NCI-H69 (cell line): ENCODE results near the gene PPFIBP2.

Experiments
- DNase-seq: peaks from one replicate; lab custom pipeline; 2025; lab: John Stamatoyannopoulos, UW

Gene PPFIBP2

DNA sequence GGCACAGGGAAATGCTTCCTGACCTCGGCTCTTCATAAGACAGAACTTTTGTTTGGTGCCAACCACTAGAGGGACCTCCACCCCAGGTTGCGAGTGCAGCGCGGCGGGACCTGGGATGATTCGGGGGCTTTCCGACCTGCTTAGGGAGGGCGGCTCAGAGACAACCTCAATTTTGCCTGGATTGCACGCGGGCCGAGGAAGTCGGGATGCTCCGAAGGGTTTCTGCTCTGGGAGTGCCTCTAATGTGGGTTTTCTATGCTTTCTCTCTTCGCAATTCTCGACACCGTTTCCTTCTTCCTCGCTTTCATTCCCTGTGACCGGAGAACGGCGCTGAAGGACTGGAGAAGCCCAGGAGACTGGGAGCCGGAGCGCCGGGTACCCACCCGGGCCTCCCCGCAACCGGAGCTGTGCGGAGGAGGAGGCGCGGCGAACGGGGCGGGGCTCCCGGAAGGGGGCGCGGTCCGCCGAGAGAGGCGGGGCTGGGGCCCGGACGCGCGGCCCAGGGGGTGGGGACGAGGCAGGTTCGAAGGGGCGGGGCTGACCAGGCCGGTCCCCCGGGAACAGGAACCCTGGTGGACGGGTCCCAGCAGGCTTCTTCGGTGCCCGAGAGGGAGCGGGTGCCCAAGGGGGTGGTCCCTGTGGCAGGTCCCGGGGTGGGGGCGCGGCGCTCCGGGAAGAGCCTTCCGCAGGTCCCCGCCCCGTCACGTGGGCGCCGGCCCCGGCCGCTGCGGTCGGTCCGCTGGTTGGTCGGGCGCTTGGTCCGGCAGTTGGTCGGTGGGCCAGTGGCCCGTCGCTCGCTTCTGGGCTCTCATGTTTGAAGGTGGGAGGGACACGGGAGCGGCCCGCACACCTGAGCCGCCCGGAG, at the start of gene PPFIBP2:
Gene PPFIBP2 (plus strand): TSS at position 766 of the 865 bp plus-strand sequence. CDS start 35,477 bp downstream, outside the sequence.
- DNase-seq, result peak; percentile 82

DNA sequence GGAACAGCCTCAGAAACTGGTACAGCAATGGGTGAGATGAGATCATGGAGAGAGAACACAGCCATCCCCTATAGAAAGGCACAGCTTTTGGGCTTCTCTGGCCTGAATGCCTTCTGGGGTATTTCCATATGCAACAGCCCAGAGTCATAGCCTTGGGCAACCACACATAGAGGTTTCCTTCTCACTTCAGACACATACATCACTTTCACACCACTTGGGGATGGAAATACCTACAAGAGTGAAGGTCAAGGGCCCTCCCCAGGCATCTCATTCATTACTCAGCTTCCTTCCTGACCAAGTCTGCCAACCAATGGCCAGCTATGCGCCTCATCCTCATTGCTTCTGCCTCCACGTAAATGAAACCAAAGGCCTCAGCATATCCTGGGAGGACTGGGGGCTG, 46.1 kb upstream of the PPFIBP2 start:
- no peak for DNase-seq

DNA sequence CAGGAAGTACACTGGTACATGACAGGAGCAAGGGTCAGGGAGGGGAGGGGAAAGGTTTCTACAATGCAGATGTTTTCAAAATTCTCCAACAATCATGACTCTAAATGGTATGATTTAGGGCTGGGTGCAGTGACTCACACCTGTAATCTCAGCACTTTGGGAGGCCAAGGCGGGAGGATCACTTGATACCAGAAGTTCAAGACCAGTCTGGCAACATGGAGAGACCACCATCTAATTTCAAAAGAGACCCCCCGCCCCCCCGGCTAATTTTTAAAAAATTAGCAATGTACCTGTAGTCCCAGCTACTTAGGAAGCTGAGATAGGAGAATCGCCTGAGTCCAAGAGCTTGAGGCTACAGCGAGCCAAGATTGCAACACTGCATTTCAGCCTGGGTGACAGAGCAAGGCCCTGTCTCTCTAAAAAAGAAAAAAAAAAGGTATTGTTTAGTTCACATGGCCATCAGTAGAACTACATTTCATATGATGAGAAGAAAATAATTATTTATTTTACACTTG, 44.4 kb upstream of the PPFIBP2 start:
- DNase-seq, result no peak

DNA sequence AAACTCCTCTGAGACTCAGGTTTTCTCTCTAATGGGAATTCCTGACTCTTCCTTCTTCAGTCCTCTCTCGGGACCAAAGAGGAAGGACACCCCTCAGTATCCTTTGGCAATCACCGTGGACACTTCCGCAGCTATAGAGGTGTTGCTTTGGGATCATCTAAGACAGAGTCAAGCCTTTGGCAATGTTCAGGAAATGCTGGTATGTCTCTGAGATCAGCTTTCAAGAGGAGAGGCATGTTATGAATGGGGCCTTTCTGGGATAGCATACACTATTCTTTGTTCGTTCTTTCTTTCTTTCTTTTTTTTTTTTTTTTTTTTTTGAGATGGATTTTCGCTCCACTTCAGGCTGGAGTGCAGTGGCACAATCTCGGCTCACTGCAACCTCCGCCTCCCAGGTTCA, 42.7 kb upstream of the PPFIBP2 start:
- no peak for DNase-seq

DNA sequence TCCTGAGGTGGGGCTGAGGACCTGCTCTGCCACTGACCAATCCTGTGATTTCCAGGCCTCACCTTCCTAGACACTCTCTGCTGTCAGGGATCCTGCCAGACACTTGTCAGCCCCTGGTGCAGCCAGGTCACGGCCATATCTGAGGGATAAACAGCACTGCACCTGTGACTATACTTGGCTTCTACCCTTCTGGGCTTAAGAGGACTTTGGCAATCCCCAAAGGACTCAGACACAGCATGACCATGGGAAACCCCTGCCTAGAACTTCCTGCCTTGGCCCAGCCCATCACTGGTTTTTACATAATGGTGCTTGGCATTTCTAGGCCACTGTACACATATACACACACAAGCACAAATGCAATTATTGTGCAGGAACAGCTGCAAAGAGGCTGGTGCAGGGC, 40.1 kb upstream of the PPFIBP2 start:
- DNase-seq, result peak; percentile 19

DNA sequence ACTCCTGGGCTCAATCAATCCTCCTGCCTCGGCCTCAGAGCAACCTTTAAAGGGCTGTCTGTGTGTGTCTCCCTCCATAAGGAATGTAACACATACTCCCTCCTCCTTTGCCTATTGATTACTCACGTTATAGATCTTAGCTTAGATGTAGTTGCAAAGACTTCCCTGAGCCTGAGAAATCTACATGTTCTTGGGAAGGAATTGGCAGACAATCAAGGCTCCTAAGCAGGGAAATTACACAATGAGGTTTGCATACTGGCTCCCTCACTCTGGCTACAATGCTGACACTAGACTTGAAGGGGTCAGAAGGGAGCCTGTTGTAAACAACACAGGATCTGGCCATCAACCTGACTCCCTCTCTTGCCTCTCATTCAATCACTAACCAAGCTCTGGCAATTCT, 33.7 kb upstream of the PPFIBP2 start:
- DNase-seq, result no peak

DNA sequence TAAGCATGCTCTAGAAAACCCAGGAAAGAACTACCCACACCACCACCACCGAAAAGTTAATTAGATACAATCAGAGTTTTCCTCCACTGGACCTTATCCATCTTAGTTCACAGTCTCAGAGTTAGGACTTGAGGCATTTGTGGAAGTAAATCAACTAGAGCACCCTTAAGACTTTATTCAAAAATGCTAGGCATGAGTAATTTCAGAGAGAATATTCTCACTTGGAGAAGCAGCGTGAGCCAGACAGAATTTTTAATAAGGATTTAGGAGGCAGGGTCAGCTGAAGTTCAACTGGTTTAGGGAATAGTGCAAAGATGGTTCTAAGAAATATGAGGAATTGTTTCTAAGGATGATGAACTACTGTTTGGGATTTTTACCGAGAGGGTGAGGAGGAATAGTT, 29.7 kb upstream of the PPFIBP2 start:
- no peak for DNase-seq

DNA sequence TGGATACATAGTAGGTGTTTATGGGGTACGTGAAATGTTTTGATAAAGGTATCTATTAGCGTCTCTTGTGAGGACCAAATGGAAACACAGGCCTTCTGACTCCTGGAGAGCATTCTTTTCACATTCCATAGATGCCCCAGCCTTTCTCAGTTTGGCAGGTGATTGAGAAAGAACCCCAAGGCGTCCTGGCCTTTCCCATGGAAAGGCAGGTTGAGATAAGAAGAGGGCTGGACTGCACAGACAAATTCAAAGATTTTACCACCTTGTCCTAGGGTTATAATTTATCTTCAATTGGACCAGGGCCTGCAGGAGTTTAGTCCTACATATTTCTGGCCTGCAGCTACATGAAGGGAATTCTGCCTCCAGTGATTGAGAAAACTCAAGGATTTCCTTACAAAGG, 29.2 kb upstream of the PPFIBP2 start:
- no peak for DNase-seq

DNA sequence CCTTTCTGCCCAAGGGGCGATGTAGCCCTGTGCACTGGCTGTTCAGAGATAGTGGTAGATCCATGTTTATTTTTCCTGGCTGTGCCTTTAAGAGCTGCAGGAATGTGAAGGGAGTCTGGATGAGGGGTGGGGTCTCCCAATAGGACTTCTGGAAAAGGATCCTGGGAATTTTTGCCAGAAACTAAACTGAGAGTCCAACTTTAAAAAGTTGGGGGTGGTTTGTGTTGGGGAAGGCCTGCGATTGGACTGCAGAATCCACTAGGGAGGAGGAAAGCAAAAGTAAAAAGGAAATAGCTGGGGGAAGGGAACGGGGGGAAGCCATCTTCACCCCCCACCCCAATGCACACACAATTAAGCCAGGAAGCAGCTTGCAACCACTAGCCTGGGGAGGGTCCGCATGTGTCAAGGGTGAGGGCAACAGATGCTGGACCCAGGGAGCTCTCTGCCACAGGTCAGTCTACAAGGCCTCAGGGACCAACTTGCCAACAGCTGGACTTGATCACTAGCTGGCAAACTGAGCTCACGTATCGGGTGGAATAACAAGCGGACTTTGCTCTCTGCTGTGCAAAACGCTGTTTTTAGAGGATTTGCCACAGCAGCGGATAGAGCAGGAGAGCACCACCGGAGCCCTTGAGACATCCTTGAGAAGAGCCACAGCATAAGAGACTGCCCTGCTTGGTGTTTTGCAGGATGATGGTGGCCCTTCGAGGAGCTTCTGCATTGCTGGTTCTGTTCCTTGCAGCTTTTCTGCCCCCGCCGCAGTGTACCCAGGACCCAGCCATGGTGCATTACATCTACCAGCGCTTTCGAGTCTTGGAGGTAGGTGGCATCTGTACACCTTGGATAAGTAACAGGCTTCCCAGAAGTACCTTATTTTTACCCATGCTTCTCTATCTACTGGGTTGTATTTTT, 28.4 kb upstream of the PPFIBP2 start, which contains the start of gene OLFML1:
Gene OLFML1 (plus strand): TSS at position 321 of the 912 bp plus-strand sequence. CDS start 370 bp downstream, at position 691.
- no peak for DNase-seq

DNA sequence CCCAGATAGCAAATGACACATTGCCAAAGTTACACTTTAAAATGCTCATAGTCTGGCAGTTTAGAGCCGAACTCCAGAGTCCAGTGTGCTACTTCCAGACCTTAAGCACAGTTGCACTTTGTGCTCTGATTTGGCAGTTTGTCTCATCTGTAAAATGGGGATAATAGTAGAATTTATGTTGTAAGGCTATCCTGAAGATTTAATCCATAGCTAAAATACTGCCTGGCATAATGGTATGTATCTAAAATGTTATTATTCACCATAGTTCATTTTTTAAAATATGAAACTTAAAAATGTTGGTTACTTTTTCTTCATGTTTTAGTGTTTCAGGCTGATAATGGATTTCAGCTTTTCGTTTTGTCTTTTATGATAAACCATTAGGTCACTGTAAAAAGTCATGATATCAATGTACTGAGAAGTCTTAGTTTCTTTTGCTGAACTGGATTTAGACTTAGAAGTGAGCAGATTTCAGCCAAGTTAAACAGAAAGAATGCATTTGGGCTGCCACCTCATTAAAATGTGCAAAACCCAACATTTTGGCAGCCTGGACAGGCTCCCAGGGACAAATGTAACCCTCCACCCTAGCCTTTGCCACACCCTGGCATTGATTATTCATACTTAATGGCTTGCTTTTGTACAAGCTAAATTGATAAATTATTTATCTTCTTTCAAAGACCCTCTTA, 27.6 kb upstream of the PPFIBP2 start:
- DNase-seq, result no peak

DNA sequence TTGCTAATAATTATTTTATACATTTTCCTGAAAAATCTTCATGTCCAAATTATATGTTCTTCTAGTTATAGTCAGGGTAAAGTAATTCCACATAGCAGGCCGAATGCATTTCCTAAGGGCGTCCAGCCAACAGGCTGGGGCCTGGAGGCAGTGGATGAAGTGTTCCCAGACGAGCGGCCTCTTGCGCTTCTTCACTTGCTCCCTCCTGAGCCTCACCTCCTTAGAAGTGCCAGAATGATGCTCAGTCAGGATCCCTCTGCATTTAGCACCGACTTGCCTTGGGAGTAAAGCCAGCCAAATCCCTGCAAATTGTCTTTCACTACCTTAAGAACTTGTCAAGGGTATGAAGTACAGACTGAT, 27.0 kb upstream of the PPFIBP2 start:
- no peak for DNase-seq

DNA sequence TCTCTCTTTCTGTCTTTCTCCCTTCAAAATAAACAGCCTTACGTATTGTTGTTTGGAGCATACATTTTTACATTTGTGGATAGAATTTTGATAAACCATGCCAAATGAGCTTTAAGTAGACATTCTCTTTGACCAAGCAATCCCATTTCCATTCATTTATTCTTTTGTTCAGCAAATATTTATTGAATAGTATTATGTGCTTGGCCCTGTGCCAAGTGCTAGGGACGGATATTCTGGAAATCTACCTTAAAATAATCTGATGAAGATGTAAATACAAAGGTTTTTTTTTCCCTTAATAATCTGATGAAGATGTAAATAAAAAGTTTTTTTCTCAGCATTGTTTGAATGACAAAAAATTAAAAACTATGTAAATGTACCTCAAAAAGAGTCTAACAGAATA, 26.4 kb upstream of the PPFIBP2 start:
- DNase-seq, result no peak

DNA sequence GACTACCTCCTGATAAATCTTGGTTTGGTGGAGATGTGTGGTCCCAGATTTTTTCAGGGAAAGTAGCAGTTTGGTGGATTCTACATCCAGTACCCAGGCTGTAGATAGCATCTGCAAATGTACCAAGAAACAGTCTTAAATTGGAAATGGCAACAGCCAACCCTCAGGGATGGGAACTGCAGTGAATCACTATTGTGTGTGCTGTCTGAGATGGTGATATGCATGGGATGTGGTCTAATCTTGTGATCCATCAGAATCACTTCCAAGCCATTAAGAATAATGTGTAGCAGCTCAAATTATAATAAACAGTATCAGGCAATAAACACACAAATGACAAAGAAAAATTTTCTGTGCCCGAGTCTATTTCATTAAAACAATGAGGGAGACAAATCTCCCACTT, 25.1 kb upstream of the PPFIBP2 start:
- DNase-seq, result no peak

DNA sequence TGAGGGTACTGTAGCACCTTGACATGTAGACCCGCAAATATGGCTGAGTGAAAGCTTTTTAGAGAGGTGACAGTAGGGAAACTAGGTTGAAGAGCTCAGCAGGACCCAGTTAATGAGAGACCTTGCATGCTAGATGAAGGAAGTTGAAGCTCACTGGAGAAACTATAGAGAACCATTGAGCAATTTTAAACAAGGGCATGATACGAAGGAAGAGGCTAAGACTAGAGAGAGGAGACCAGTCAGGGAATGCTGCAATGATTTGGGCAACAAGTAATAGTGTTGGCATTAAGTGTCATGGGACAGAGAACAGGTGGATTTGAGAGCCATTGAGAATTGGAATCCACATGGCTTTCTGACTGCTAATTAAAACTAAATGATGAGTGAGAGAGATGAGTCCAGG, 24.4 kb upstream of the PPFIBP2 start:
- no peak for DNase-seq

DNA sequence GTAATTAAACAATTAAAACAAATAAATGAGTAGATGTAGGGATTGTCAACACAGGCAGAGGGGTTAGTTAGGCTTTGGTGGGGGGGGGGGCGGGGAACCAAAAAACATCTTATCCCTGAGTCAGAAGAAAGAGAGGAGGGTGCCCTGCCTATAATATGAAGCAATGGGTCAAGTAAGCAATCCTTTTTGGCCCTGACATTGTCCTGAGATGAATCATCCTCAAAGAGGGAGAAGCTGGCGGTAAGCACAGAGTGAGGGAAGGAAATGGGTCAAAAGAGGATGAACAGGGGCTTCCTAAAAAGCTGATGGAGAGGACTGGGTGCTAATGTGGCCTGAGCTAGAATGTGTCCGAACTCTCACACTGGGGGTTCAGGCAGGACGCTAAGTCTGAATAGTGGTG, 23.7 kb upstream of the PPFIBP2 start:
- no peak for DNase-seq

DNA sequence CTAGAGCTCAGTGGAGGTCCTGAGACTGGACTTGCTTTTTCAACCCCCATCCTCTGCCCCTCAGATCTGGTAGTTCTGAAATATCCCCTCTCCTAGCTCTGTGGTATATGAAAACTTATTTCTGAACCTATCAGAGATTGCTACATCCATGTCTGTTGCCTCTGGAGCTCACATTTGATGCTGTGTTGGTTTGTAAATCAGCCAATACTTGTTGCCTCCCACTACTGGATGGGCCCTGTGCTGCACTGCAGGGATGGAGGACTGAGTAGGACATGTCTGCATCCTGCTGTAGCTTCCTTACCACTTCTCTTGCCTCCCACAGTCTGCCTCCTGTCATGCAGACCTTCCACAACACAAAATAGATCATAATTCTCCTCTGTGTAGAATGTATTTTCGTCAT, 23.3 kb upstream of the PPFIBP2 start:
- DNase-seq, result no peak

DNA sequence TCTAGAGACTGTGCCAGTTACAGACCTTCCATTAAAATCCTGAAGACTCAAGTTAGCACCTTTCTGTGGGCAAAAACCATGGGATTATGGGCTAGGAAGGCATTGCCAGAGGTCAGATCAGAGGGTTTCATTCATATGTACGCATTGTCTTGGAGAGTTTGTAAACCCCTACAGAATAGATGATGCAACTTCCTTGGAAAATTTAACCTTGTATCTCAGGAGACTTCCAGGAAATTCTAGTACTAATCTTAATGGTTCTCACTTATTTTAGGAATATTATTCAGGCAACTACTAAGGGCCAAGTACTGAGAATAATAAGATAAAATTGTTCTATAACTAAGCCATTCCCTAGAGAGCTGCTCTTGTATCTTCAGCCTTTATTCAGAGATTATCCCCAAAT, 21.5 kb upstream of the PPFIBP2 start:
- no peak for DNase-seq

DNA sequence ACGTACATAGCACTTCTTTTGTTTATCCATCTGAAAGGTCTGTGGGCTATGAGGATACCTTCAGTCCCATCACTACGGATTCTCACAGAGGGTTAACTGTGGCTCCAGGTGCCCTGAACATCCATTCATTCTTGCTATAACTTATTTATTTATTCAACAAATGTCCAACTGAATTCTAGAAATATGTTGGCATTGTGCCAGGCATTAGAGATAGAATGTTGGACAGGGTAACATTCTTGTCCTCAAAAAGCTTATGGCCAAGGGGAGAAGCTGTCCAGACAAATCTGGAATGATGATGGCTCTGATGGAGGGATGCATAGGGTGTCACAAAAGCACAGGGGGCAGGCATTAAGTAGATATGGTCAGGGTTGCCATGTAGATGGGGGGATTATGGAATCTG, 20.1 kb upstream of the PPFIBP2 start:
- DNase-seq, result no peak

DNA sequence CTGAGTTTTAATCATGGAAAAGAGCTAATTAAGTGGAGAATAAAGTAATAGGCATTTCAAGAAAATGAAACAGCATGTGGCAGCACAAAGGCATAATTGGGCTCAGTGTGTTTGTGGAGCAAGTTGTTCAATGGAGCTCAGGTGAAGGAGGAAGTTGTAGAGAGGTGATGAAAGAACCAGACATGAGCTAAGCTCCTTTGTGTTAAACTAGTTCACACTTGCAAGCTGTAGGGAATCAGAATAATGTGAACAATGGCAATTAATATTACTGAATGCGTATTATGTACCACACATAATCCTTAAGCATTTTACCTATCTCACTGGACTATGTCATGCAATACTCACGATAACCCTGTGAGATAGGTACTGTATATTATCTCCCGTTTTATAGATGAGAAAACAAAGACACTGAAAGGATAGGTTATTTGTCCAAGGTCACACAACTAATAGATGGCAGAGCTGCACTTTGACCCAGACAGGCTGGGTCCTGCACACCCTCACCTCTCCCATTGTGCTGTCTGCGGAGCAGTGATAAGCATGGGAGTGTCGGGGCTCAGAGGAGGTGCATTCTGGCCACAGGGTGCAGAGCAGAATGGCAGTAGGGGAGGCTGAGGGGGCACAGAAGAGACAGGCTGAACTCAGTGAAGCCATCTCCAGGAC, 19.6 kb upstream of the PPFIBP2 start:
- DNase-seq, result peak; percentile 11

DNA sequence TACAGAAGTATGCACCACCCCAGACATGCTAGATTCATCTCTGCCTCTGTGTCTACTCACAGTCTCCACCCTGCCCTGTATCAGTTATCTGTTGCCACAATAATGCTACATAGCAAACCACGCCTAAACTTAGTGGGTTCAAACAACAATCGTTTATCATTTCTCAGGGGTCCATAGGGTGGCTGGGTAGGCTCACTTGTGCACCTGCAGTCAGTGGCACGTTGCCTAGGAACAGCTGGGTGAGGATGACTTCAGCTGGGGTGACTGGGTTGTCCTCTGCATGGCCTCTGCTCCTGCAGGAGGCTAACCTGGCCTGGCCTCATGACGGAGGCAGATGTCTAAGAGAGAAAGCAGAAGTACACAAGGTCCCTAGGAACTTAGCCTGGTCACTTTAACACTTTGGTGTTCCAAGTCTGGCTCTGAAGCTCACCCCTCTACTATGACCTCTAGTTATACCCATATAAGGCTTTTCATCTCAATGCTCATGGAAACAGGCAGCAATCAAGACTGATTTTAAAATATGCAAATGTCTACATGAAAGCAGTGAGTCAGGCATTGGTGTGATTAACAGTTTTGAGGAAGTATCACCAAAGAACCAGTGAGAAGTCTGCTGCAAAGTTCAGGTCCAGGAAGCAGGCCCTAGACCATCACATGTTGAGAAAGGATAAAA, 17.8 kb upstream of the PPFIBP2 start:
- DNase-seq, result no peak

DNA sequence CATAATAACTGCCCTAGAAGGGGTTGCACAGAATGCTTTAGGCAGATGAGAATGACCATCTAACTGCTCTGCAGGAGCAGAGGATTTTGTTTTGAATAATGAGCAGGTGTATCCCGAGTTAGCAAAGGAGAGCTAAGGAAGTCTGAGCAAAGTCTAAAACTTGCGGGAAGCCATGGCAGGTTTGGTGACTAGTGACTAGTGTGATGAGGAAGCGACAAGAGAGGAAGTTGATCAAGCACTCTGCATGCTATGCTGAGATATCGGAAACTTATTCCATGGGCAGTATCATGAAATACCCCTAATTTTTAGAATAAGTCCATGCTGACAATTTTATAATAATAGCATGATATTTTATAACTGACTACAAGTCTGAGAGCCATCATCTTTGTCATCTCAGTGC, 15.6 kb upstream of the PPFIBP2 start:
- DNase-seq, result no peak
